Measurements from ENCODE around the gene MED13. TPM values are rescaled to one million over a fixed set of nuclear protein-coding genes. Genes with fewer than 3 reads are reported as not detected.
"Not testable (repeated sequence)": the region's sequence is repeated elsewhere in the genome, so short reads cannot be mapped to it uniquely, and the experiment has no call there.

MED13 gene
- polyA plus RNA-seq, 1 donor (not counting 4 experiments of a cell fraction or from before 2014, with no cell fraction given) = 21.4 TPM

- H3K4me3 ChIP-seq (ENCODE audit: control insufficient read depth in 2 of 3, extremely low read depth in 1 of 3, insufficient read depth in 2 of 3, low read depth in 1 of 3, low read length in 3 of 3) = no peak overlapping the region
- FAIRE-seq = no peak
- H3K27ac ChIP-seq (ENCODE audit: control insufficient read depth, insufficient read depth, low read length) = no peak overlapping the region
- no peak overlapping the region for H3K9ac ChIP-seq (ENCODE audit: control insufficient read depth, extremely low read depth, insufficient read depth, low read length)
- no peaks in the 10 kb centered on the region for H3K4me1 ChIP-seq (ENCODE audit: control insufficient read depth, extremely low read depth, insufficient read depth, low read length)
- H3K27me3 ChIP-seq (ENCODE audit: control insufficient read depth, extremely low read depth, insufficient read depth, low read length) = no peaks in the 10 kb centered on the region
- peaks cover 9 to 18% of the 10 kb centered on the region in 2 experiments for H3K36me3 ChIP-seq (ENCODE audit: control insufficient read depth in 2 of 2, extremely low read depth in 1 of 2, insufficient read depth in 2 of 2, low read length in 2 of 2)
- H3K79me2 ChIP-seq (ENCODE audit: control insufficient read depth, insufficient read depth, low read length) = peaks cover 35% of the 10 kb centered on the region
- TF ChIP-seq CTCF (optimal IDR thresholded peaks at IDR 0.05 in 1 of 3, IDR thresholded peaks at IDR 0.05 in 1 of 3, conservative IDR thresholded peaks at IDR 0.05 in 1 of 3; ENCODE audit: extremely low read depth in 1 of 3, insufficient read depth in 2 of 3, low read length in 3 of 3) (no peak), EZH2 (IDR thresholded peaks at IDR 0.05; ENCODE audit: low read length) (no peak)
- dilution Hi-C loops (cut with MboI; ENCODE audit: extremely low pct_ligation_motif_present, low sequenced_read_pairs) = no loop called here
- peaks cover 3% of the 10 kb centered on the region for H4K20me1 ChIP-seq (ENCODE audit: control insufficient read depth, extremely low read depth, insufficient read depth, low read length)
- no peaks in the 10 kb centered on the region for H3K9me1 ChIP-seq (ENCODE audit: control insufficient read depth, extremely low read depth, insufficient read depth, low read length)
- H3K9me3 ChIP-seq (ENCODE audit: control insufficient read depth, low read depth, low read length) = no peaks in the 10 kb centered on the region
- DNase-seq (ENCODE audit: low read depth, low spot score) = no peak
- no peak overlapping the region for H2AFZ ChIP-seq (ENCODE audit: control insufficient read depth, low read length)
- H3K4me2 ChIP-seq (ENCODE audit: control insufficient read depth, extremely low read depth, insufficient read depth, low read depth, low read length) = no peak overlapping the region
Observed at GRCh38 chr17:62008294-62008693, 56.8 kb downstream of the MED13 start.

GRCh38 chr17:62004388-62004787 is 60.7 kb downstream of the MED13 start:
- TF ChIP-seq EZH2 (IDR thresholded peaks at IDR 0.05; ENCODE audit: low read length) (no peak), CTCF (optimal IDR thresholded peaks at IDR 0.05 in 1 of 3, IDR thresholded peaks at IDR 0.05 in 1 of 3, conservative IDR thresholded peaks at IDR 0.05 in 1 of 3; ENCODE audit: extremely low read depth in 1 of 3, insufficient read depth in 2 of 3, low read length in 3 of 3) (no peak)
- Histone ChIP-seq H3K4me3 (ENCODE audit: control insufficient read depth in 2 of 3, extremely low read depth in 1 of 3, insufficient read depth in 2 of 3, low read depth in 1 of 3, low read length in 3 of 3) (no peak overlapping the region), H3K27me3 (ENCODE audit: control insufficient read depth, extremely low read depth, insufficient read depth, low read length) (no peaks in the 10 kb centered on the region), H3K4me1 (ENCODE audit: control insufficient read depth, extremely low read depth, insufficient read depth, low read length) (no peaks in the 10 kb centered on the region), H3K9ac (ENCODE audit: control insufficient read depth, extremely low read depth, insufficient read depth, low read length) (no peak overlapping the region), H2AFZ (ENCODE audit: control insufficient read depth, low read length) (no peak overlapping the region), H3K9me1 (ENCODE audit: control insufficient read depth, extremely low read depth, insufficient read depth, low read length) (no peaks in the 10 kb centered on the region), H4K20me1 (ENCODE audit: control insufficient read depth, extremely low read depth, insufficient read depth, low read length) (peaks cover 2% of the 10 kb centered on the region), H3K27ac (ENCODE audit: control insufficient read depth, insufficient read depth, low read length) (no peak overlapping the region), H3K36me3 (ENCODE audit: control insufficient read depth in 2 of 2, extremely low read depth in 1 of 2, insufficient read depth in 2 of 2, low read length in 2 of 2) (peaks cover 2 to 9% of the 10 kb centered on the region in 2 experiments), H3K4me2 (ENCODE audit: control insufficient read depth, extremely low read depth, insufficient read depth, low read depth, low read length) (no peak overlapping the region), H3K79me2 (ENCODE audit: control insufficient read depth, insufficient read depth, low read length) (peaks cover 51% of the 10 kb centered on the region), H3K9me3 (ENCODE audit: control insufficient read depth, low read depth, low read length) (no peaks in the 10 kb centered on the region)
- no peak for FAIRE-seq
- no peak for DNase-seq (ENCODE audit: low read depth, low spot score)
- dilution Hi-C loops (cut with MboI; ENCODE audit: extremely low pct_ligation_motif_present, low sequenced_read_pairs) = no loop called here

GRCh38 chr17:62003141-62003540 is 61.9 kb downstream of the MED13 start:
- dilution Hi-C loops (cut with MboI; ENCODE audit: extremely low pct_ligation_motif_present, low sequenced_read_pairs); H3K27me3 ChIP-seq (ENCODE audit: control insufficient read depth, extremely low read depth, insufficient read depth, low read length); DNase-seq (ENCODE audit: low read depth, low spot score); H3K4me3 ChIP-seq (ENCODE audit: control insufficient read depth in 2 of 3, extremely low read depth in 1 of 3, insufficient read depth in 2 of 3, low read depth in 1 of 3, low read length in 3 of 3); H3K4me1 ChIP-seq (ENCODE audit: control insufficient read depth, extremely low read depth, insufficient read depth, low read length); H3K4me2 ChIP-seq (ENCODE audit: control insufficient read depth, extremely low read depth, insufficient read depth, low read depth, low read length); H3K36me3 ChIP-seq (ENCODE audit: control insufficient read depth in 2 of 2, extremely low read depth in 1 of 2, insufficient read depth in 2 of 2, low read length in 2 of 2); H3K9ac ChIP-seq (ENCODE audit: control insufficient read depth, extremely low read depth, insufficient read depth, low read length); H2AFZ ChIP-seq (ENCODE audit: control insufficient read depth, low read length); H3K27ac ChIP-seq (ENCODE audit: control insufficient read depth, insufficient read depth, low read length); H3K9me3 ChIP-seq (ENCODE audit: control insufficient read depth, low read depth, low read length); H4K20me1 ChIP-seq (ENCODE audit: control insufficient read depth, extremely low read depth, insufficient read depth, low read length); FAIRE-seq; H3K9me1 ChIP-seq (ENCODE audit: control insufficient read depth, extremely low read depth, insufficient read depth, low read length): not testable (repeated sequence)
- H3K79me2 ChIP-seq (ENCODE audit: control insufficient read depth, insufficient read depth, low read length) = peaks cover 45% of the 10 kb centered on the region

All from keratinocyte (primary cell).